Activated CD4-positive, alpha-beta T cell treated with anti-CD3 and anti-CD28 coated beads for 36 hours (primary cell): ENCODE measurements around the gene PCBD1. TPM values are rescaled to one million over a fixed set of nuclear protein-coding genes. Genes with fewer than 3 reads are reported as not detected.

Source experiments
- ATAC-seq: fragments of 200-7000 bp; cut with Tn5 transposase; one replicate; pipeline ENCODE4 v1.10.0; 2021; ENCODE audit warnings: mild to moderate bottlenecking, moderate library complexity
- CTCF ChIA-PET: fragments of 350-600 bp; sonication (Branson Sonifier 250); formaldehyde crosslinking; loops from one replicate; lab custom pipeline; 2021; ENCODE audit warnings: antibody characterized with exemption; lab: Charles Lee
- POLR2A ChIA-PET: fragments of 350-600 bp; sonication (Branson Sonifier 250); formaldehyde crosslinking; loops from one replicate; lab custom pipeline; 2021; ENCODE audit warnings: antibody characterized with exemption, inconsistent platforms; lab: Charles Lee
- DNase-seq: peaks from one replicate; pipeline ENCODE4 v3.0.0-alpha.2; 2020
- H3K27ac Mint-ChIP-seq: one replicate; pipeline ENCODE4 v1.8.0; 2021; ENCODE audit warnings: mixed read lengths
- H3K27me3 Mint-ChIP-seq: one replicate; pipeline ENCODE4 v1.8.0; 2021; ENCODE audit warnings: mixed read lengths
- H3K36me3 Mint-ChIP-seq: one replicate; pipeline ENCODE4 v1.8.0; 2021; ENCODE audit warnings: low read depth, mixed read lengths
- H3K4me1 Mint-ChIP-seq: one replicate; pipeline ENCODE4 v1.8.0; 2021; ENCODE audit warnings: mixed read lengths
- H3K4me3 Mint-ChIP-seq: one replicate; pipeline ENCODE4 v1.8.0; 2021; ENCODE audit warnings: mild to moderate bottlenecking, moderate library complexity, mixed read lengths
- H3K9me3 Mint-ChIP-seq: one replicate; pipeline ENCODE4 v1.8.0; 2021; ENCODE audit warnings: low read depth, mixed read lengths
- intact Hi-C, 2 experiments: fragments of 100-400 bp; cut with DNase I in 1 of 2; cut with micrococcal nuclease in 1 of 2; formaldehyde crosslinking; loops; one replicate each; pipeline versions ENCODE4 v1.14.2 to v1.15.1; 2022 to 2024; cut with DNase I, micrococcal nuclease
- total RNA-seq, 2 experiments: library from RNA; stranded (reverse); gene quantifications; one replicate each; pipeline ENCODE4 v1.2.3, GENCODE V29; 2021

PCBD1 gene
- total RNA-seq, result 10 to 100 TPM; 40.1 to 47.6 TPM

DNA sequence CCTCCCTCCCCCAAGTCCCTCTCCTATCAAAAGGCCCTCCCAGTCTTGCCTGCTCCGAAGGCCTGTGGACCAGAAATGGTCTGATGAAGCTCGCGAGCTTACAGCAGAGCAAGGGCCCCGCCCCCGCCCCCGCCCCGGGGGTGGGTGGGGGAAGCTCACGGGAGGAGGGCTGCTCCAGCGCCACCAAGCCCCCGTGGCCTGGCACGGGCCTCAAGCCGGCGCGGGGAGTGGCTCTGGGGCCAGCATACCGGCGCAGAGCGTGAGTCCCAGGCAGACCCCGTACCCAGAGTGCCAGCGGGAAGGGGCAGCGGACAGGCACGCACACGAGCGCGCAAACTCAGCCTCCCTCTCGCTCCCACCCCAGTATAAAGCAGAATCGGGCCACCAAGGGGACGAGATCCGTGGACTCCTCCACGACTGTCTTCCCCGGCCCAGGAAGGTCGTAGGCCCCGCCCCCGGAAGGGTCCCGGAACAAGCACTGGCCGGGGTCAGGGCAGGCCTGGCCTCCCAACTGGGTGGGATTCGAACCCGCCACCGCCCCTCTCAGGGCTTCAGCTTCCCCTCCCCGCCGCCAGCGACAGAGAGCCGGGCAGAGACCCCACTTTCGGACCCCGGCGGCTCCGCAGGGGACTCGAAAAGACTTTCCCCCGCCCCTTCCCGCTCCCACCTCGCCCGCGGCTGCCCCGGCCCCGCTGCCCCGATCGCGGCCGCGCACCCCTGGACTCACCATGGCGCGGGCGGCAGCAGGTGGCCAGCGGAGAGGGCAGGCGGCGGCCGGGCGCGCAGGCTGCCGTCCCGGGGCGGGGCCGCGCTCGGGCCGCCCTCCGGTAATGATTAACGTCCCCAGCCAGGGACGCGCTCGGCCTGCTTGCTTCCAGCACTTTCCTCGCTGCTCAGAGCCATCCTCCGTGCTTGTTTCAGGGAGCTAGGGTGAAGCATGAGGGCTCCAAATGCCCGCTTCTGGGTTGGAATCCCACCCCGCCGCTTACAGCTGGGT is at the start of gene PCBD1:
PCBD1 (minus strand) TSS at position 762 of the 997 bp plus-strand sequence; CDS start at position 730, 32 bp downstream.
- ChIA-PET CTCF (interaction anchor here (0.6 to 1.3 kb wide), 3 partner anchors 10 to 284 kb away, joined by 3 to 4 read pairs (median 4); no protein-coding TSS in a partner anchor), POLR2A (interaction anchor here (0.6 kb wide), 1 partner anchor 78 kb away, joined by 7 read pairs; no protein-coding TSS in a partner anchor)
- DNase-seq (peak; percentile 84), ATAC-seq (peak; percentile 84)
- Mint-ChIP-seq H3K4me1 (peaks cover 26% of the 10 kb centered on the region), H3K27ac (peak within 1 kb of the TSS; percentile 85), H3K36me3 (peaks cover 15% of the 10 kb centered on the region), H3K27me3 (no peaks in the 10 kb centered on the region), H3K4me3 (peak within 1 kb of the TSS; percentile 73), H3K9me3 (no peaks in the 10 kb centered on the region)
- intact Hi-C loops, result loop anchor here in 1 of 2 experiments (2.0 kb wide), 1 partner anchor 73 kb away; the partner anchor contains the start of gene SGPL1

DNA sequence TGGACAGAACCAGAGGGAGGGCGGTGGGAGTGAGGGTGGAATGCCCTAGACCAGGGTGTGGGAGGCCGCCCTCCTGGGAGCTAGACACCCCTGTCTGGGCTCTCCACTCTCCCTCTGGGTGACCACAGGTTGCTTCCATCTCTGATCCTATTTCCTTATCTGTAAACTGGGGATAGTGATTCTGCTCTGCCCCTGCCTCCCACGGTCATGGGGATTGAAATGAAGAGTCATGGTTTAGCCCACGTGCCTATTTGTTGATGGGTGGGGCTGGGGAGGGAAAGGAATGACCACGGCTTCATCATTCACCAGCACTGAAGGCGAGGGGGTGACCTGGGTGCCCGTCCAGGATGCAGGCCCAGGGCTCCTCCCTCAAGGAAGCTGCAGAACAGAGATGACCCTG is 49.3 kb upstream of the PCBD1 start:
- H3K36me3 Mint-ChIP-seq, result no peaks in the 10 kb centered on the region
- intact Hi-C loops, result no loop called here
- H3K27me3 Mint-ChIP-seq, result no peaks in the 10 kb centered on the region
- no peak overlapping the region for H3K4me3 Mint-ChIP-seq
- no peaks in the 10 kb centered on the region for H3K9me3 Mint-ChIP-seq
- CTCF ChIA-PET, result interaction anchor here (0.5 kb wide), 1 partner anchor 35 kb away, joined by 3 read pairs; no protein-coding TSS in a partner anchor
- POLR2A ChIA-PET, result no interaction called here
- DNase-seq, result no peak
- H3K4me1 Mint-ChIP-seq, result no peaks in the 10 kb centered on the region
- no peak for ATAC-seq
- no peak overlapping the region for H3K27ac Mint-ChIP-seq

DNA sequence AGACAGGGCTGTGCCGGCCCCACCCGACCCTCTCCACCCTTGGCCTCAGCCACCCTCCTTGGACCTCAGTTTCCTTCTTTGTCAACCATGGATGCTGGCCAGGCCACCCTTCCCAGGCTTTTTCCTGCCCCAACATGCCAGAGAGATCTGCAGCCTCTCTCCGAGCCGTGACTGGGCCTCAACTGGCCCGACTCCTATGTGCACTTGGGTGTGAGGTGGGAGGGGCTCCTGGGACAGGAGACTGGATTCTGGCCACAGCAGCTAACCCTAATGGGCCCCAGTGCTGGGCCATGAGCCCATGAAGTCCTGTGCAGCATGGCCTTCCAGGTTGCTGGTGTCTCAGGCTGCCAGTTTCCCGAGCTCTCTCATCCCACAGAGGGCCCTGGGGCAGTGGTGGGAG is 47.7 kb upstream of the PCBD1 start:
- no peaks in the 10 kb centered on the region for H3K9me3 Mint-ChIP-seq
- ChIA-PET POLR2A (no interaction called here), CTCF (interaction anchor here (0.7 kb wide), 1 partner anchor 772 kb away, joined by 3 read pairs; no protein-coding TSS in a partner anchor)
- ATAC-seq (no peak), DNase-seq (no peak)
- H3K27me3 Mint-ChIP-seq, result no peaks in the 10 kb centered on the region
- H3K27ac Mint-ChIP-seq, result no peak overlapping the region
- intact Hi-C loops, result no loop called here
- no peak overlapping the region for H3K4me3 Mint-ChIP-seq
- no peaks in the 10 kb centered on the region for H3K4me1 Mint-ChIP-seq
- H3K36me3 Mint-ChIP-seq, result no peaks in the 10 kb centered on the region

GRCh38 chr10:70935631-70936030 is 47.3 kb upstream of the PCBD1 start:
- intact Hi-C loops, result no loop called here
- ChIA-PET CTCF (interaction anchor here (0.7 to 1.8 kb wide), 3 partner anchors 9 to 772 kb away, joined by 3 to 5 read pairs (median 3); no protein-coding TSS in a partner anchor), POLR2A (no interaction called here)
- no peaks in the 10 kb centered on the region for H3K4me1 Mint-ChIP-seq
- H3K36me3 Mint-ChIP-seq, result no peaks in the 10 kb centered on the region
- H3K27ac Mint-ChIP-seq, result no peak overlapping the region
- DNase-seq, result no peak
- no peak for ATAC-seq
- no peaks in the 10 kb centered on the region for H3K27me3 Mint-ChIP-seq
- H3K4me3 Mint-ChIP-seq, result no peak overlapping the region
- no peaks in the 10 kb centered on the region for H3K9me3 Mint-ChIP-seq

GRCh38 chr10:70935125-70935625 is 46.8 kb upstream of the PCBD1 start:
- H3K9me3 Mint-ChIP-seq, result no peaks in the 10 kb centered on the region

DNA sequence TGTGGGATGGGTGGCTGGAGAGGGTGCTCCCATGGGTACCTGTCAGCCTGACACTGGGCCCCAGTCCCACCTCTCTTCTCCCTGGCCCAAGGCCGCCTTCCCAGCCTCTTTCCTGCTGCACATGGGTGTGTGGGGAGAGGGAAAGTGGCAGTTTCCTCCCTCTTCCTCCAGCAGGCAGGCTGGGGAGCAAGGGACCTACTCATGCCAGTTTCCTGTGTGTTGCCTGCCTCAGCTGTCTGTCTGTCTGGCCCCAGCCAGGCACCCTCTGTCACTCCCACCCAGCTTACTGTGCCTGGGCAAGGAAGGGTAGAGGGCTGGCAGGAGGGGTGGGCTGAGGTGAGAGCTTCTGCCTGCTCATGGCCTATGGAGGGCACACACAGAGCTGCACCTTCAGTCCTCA is 46.3 kb upstream of the PCBD1 start:
- ATAC-seq, result no peak
- DNase-seq, result no peak
- no peak overlapping the region for H3K4me3 Mint-ChIP-seq
- H3K9me3 Mint-ChIP-seq, result no peaks in the 10 kb centered on the region
- CTCF ChIA-PET, result interaction anchor here (1.8 kb wide), 2 partner anchors 8 to 10 kb away, joined by 5 read pairs; no protein-coding TSS in a partner anchor
- no peak overlapping the region for H3K27ac Mint-ChIP-seq
- H3K36me3 Mint-ChIP-seq, result no peaks in the 10 kb centered on the region
- intact Hi-C loops, result no loop called here
- no peaks in the 10 kb centered on the region for H3K4me1 Mint-ChIP-seq
- no peaks in the 10 kb centered on the region for H3K27me3 Mint-ChIP-seq
- POLR2A ChIA-PET, result no interaction called here

More at GRCh38 chr10:70935125-70935625, 46.8 kb upstream of the PCBD1 start:
- CTCF ChIA-PET, result interaction anchor here (0.8 to 1.8 kb wide), 2 partner anchors 9 to 11 kb away, joined by 3 to 5 read pairs; no protein-coding TSS in a partner anchor
- Mint-ChIP-seq H3K36me3 (no peaks in the 10 kb centered on the region), H3K27ac (no peak overlapping the region), H3K4me1 (no peaks in the 10 kb centered on the region), H3K4me3 (no peak overlapping the region), H3K27me3 (no peaks in the 10 kb centered on the region)
- no peak for DNase-seq
- no peak for ATAC-seq
- POLR2A ChIA-PET, result no interaction called here
- intact Hi-C loops, result no loop called here

DNA sequence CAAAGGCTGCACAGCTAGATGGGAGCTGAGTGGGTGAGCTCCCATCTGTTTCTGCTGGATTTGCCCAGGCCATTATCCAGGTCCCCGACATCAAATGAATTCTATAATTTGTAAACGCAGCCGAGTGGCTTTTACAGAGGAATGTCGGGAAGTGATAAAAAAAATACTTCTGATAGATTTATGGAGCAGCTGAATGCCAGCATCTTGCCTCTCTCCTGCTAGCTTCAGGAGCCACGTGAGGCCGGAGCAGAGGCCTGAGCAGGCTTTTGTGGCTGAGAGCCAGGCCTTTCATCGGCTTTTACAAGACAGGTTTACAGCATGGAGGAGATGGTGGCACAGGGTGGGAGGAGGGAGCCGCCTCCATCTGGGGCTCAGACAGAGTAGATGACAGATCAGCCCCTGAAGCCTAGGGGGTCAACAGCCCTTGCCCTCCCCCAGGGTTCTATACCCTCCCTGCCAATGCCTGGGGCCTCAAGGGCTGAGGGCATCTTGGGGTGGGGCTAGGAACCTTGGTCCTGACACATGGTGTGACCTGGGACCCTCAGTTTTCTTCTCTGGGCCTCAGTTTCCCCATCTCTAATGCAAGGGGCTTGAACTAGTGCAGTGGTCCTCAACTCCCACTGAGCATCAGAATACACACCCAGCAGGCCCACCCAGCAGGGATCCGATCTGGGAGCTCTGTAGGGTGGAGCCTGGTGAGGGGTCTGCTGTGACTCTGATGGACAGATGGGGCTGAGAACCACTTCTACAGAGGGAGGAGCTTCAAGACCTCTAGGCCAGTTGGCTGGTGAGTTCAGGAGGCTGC is 44.2 kb upstream of the PCBD1 start:
- intact Hi-C loops, result no loop called here
- no peak for ATAC-seq
- ChIA-PET CTCF (interaction anchor here (1.5 kb wide), 1 partner anchor 11 kb away, joined by 3 read pairs; no protein-coding TSS in a partner anchor), POLR2A (interaction anchor here (0.6 kb wide), 1 partner anchor 62 kb away, joined by 3 read pairs; no protein-coding TSS in a partner anchor)
- no peak overlapping the region for H3K4me3 Mint-ChIP-seq
- no peaks in the 10 kb centered on the region for H3K4me1 Mint-ChIP-seq
- no peak overlapping the region for H3K27ac Mint-ChIP-seq
- no peak for DNase-seq
- no peaks in the 10 kb centered on the region for H3K9me3 Mint-ChIP-seq
- no peaks in the 10 kb centered on the region for H3K27me3 Mint-ChIP-seq
- H3K36me3 Mint-ChIP-seq, result no peaks in the 10 kb centered on the region

DNA sequence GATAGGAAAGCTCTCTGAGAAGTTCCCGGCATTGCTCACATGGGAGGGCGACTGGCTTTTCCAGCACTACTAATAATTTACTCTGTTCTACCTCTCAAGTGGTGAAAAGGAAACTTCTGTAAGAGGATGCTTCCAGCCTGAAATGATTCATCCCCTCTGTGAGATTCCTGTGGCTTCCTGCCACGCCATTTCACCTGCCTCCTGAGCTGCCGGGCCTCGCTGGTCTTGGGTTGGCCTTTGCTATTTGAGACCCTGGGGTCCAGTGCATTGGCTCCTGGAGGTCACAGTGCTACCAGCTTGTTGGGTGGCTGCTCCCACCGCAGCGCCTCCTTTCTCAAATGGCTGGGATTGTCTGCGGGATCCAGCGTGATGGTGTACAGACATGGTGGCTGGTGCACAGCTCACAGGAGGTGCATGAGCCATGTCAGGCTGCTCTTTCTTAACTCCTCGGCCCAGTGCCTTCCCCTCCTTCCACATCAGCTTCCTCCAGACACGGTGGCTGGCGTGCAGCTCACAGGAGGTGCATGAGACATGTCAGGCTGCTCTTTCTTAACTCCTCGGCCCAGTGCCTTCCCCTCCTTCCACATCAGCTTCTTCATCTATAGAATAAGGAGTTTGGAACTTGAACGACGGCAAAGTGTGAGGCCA is 42.9 kb upstream of the PCBD1 start:
- DNase-seq (no peak), ATAC-seq (no peak)
- Mint-ChIP-seq H3K27me3 (no peaks in the 10 kb centered on the region), H3K27ac (no peak overlapping the region), H3K36me3 (no peaks in the 10 kb centered on the region), H3K9me3 (no peaks in the 10 kb centered on the region), H3K4me3 (no peak overlapping the region), H3K4me1 (no peaks in the 10 kb centered on the region)
- POLR2A ChIA-PET, result no interaction called here
- CTCF ChIA-PET, result no interaction called here
- intact Hi-C loops, result no loop called here

GRCh38 chr10:70930263-70931000 is 42.1 kb upstream of the PCBD1 start:
- H3K9me3 Mint-ChIP-seq, result no peaks in the 10 kb centered on the region
- H3K27me3 Mint-ChIP-seq, result no peaks in the 10 kb centered on the region
- DNase-seq, result no peak
- CTCF ChIA-PET, result no interaction called here
- H3K4me1 Mint-ChIP-seq, result no peaks in the 10 kb centered on the region
- POLR2A ChIA-PET, result no interaction called here
- intact Hi-C loops, result no loop called here
- no peak overlapping the region for H3K27ac Mint-ChIP-seq
- no peaks in the 10 kb centered on the region for H3K36me3 Mint-ChIP-seq
- no peak overlapping the region for H3K4me3 Mint-ChIP-seq
- no peak for ATAC-seq

GRCh38 chr10:70928140-70928539 is 39.8 kb upstream of the PCBD1 start:
- intact Hi-C loops, result loop anchor here (5.0 to 10.0 kb wide), 2 partner anchors 137 to 354 kb away; no protein-coding TSS in a partner anchor

More at GRCh38 chr10:70928140-70928539, 39.8 kb upstream of the PCBD1 start:
- ChIA-PET POLR2A (no interaction called here), CTCF (no interaction called here)
- no peaks in the 10 kb centered on the region for H3K36me3 Mint-ChIP-seq
- H3K27ac Mint-ChIP-seq, result no peak overlapping the region
- DNase-seq, result no peak
- no peaks in the 10 kb centered on the region for H3K4me1 Mint-ChIP-seq
- H3K9me3 Mint-ChIP-seq, result no peaks in the 10 kb centered on the region
- peaks cover 5% of the 10 kb centered on the region for H3K27me3 Mint-ChIP-seq
- ATAC-seq, result no peak
- no peak overlapping the region for H3K4me3 Mint-ChIP-seq
